ENCODE measurements around the gene CFAP54.
A peak's percentile ranks its signal among the peaks of the same experiment; 100 is the strongest.

The CFAP54 gene

GRCh38 chr12:96858162-96858561 lies 368.8 kb downstream of the CFAP54 start:
- DNase-seq, result no peak
- in situ Hi-C loops (cut with MboI; ENCODE audit: low pct_unique_long_range_greater_than_20kb, low sequenced_read_pairs), result no loop called here

DNA sequence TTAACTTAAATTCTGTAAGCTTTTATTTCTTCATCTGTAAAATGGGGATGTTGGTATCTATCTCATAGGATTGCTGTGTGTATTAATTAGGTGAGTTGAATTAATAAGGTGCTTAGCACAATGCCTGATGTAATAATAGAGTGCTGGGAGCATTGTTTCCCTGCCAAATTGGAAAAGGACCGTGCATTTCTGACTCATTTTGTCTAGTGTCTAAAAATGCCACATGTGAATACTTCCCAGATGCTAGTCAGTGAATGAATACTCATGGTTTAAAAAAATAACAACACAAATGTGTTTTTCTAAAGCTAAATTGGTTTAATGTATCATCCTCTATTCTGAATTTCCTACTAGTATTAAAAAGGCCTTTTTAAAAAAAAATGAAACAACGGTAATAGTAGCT lies 372.3 kb downstream of the CFAP54 start:
- DNase-seq, result no peak
- in situ Hi-C loops (cut with MboI; ENCODE audit: low pct_unique_long_range_greater_than_20kb, low sequenced_read_pairs), result no loop called here

GRCh38 chr12:96862326-96862725 lies 372.9 kb downstream of the CFAP54 start:
- no peak for DNase-seq
- in situ Hi-C loops (cut with MboI; ENCODE audit: low pct_unique_long_range_greater_than_20kb, low sequenced_read_pairs), result no loop called here

DNA sequence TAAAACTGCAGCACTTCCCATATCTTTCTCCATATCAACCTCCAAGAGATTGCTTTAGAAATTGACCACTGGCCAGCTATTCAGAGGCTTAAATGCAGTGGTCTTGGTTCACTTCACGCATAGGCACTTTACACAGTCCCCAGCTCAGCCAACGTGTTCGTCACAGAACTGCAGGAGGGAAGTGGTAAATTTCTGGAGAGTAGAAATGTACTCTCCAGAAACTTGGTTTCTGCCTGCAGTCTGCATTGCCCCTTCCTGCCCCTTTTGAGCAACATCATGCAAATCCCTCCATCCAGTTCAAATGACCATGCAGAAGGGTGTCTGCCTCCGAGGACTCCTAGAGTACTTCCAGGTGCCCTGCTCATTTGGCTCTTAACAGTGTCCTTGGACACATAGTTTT lies 375.0 kb downstream of the CFAP54 start:
- no peak for DNase-seq
- in situ Hi-C loops (cut with MboI; ENCODE audit: low pct_unique_long_range_greater_than_20kb, low sequenced_read_pairs), result no loop called here

GRCh38 chr12:96866801-96867590 lies 377.6 kb downstream of the CFAP54 start:
- in situ Hi-C loops (cut with MboI; ENCODE audit: low pct_unique_long_range_greater_than_20kb, low sequenced_read_pairs), result no loop called here
- no peak for DNase-seq

DNA sequence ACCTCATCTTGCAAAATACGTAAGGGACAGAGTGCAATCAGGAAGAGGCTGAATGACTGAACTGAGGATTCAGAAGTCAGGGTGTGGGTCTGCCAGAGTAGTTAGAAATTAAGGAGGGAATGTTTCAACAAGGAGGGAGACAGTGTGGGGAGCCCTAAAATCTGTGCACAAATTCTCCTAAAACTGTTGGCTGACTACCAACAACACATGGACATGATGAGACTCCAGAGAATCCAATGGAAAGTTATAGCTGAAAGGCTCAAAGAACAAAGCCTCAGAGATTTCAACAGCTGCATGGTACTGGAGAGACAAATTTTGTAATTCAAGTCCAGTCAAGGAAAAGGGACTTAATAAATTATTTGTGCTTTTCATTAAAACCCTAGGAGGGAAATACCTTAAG lies 381.6 kb downstream of the CFAP54 start:
- in situ Hi-C loops (cut with MboI; ENCODE audit: low pct_unique_long_range_greater_than_20kb, low sequenced_read_pairs), result no loop called here
- DNase-seq, result no peak

- DNase-seq, result no peak
- in situ Hi-C loops (cut with MboI; ENCODE audit: low pct_unique_long_range_greater_than_20kb, low sequenced_read_pairs), result no loop called here
Observed at GRCh38 chr12:96872961-96873360, 383.6 kb downstream of the CFAP54 start.

DNA sequence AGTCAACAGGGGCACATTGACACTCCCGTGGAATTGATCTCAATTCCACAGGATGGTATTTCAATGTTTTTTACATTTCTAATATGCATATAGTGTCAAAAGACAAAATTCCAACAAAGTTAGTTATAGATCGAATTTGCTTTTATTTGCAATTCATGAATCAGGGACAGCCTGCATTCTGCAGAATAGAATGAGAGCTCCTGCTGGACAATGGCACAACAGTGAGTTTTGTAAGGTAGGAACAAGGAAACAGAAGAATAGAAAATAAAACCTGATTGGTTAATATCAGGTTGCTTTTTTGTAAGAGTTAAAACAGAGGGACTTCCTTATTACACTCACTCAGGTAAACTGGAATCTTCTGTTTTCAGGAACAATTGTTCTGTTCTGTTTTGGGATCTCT lies 384.8 kb downstream of the CFAP54 start:
- no peak for DNase-seq
- in situ Hi-C loops (cut with MboI; ENCODE audit: low pct_unique_long_range_greater_than_20kb, low sequenced_read_pairs), result no loop called here

DNA sequence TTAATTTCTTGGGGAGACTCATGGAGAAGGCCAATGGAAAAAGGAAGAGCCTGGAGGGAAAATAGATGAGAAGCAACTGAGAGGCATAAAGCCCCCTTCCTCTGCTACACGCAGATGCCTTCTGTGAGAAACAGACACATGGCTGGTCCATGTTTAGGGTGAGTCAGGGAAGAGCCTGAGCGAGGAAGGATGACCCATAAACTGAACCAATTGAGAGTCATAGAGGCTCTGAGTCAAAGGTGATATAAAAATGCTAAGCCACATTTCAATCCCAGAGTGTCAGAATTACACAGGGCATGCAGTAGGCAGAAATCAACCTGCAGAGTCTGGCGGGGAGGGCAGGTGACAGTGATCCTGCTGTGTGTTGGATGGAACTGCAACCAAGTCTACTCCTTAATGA lies 387.6 kb downstream of the CFAP54 start:
- DNase-seq, result no peak

DNA sequence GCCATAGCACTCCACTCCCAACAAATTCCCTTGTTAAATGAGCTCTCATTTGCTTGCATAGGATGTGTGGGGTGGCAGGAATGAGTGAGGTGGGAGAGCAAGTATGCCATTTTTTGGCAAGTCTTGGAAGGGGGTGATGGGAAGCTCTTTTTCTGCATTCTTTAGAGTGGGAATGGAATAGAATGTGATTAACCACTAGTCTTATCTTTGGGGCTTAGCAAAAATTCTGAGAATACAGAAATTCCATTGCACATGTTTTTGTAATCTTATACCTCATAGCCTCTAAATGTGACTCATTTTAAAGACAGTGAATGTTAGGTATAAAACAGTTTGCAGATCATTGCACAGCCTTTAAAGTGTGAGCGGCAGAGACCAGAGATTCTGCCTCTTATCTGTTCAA lies 389.3 kb downstream of the CFAP54 start:
- in situ Hi-C loops (cut with MboI; ENCODE audit: low pct_unique_long_range_greater_than_20kb, low sequenced_read_pairs), result no loop called here
- no peak for DNase-seq

More for the DNA sequence above, 387.6 kb downstream of the CFAP54 start:
- in situ Hi-C loops (cut with MboI; ENCODE audit: low pct_unique_long_range_greater_than_20kb, low sequenced_read_pairs), result no loop called here

GRCh38 chr12:96879301-96879700 lies 389.9 kb downstream of the CFAP54 start:
- peak; percentile 18 for DNase-seq

GRCh38 chr12:96880220-96880619 lies 390.8 kb downstream of the CFAP54 start:
- in situ Hi-C loops (cut with MboI; ENCODE audit: low pct_unique_long_range_greater_than_20kb, low sequenced_read_pairs), result no loop called here
- no peak for DNase-seq

More at GRCh38 chr12:96879301-96879700, 389.9 kb downstream of the CFAP54 start:
- in situ Hi-C loops (cut with MboI; ENCODE audit: low pct_unique_long_range_greater_than_20kb, low sequenced_read_pairs), result no loop called here

DNA sequence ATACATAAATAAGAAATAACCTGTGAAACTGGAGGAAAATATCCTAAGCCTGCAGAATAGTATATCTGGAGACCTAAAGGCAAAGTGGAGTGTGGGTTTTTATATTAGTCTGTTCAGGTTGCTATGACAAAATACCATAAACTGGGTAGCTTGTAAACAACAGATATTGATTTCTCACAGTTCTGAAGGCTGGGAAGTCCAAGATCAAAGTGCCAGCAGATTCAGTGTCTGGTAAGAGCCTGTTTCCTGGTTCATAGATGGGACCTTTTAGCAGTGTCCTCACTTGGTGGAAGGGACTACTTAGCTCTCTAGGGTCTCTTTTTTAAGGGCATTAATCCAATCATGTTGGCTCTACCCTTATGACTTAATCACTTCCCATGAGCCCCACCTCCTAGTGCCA lies 392.2 kb downstream of the CFAP54 start:
- in situ Hi-C loops (cut with MboI; ENCODE audit: low pct_unique_long_range_greater_than_20kb, low sequenced_read_pairs), result no loop called here
- no peak for DNase-seq

DNA sequence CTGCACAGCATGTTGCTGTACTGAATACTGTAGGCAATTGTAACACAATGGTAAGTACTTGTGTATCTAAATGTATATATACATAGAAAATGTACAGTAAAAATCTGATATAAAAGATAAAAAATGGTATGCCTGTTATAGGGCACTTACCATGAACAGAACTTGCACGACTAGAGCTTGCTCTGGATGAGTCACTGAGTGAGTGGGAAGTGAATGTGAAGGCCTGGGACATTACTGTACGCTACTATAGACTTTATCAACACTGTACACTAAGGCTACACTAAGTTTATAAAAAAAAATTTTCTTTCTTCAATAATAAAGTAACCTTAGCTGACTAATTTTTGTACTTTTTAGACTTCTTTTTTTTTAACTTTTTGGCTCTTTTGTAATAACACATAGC lies 393.5 kb downstream of the CFAP54 start:
- DNase-seq, result no peak
- in situ Hi-C loops (cut with MboI; ENCODE audit: low pct_unique_long_range_greater_than_20kb, low sequenced_read_pairs), result no loop called here

DNA sequence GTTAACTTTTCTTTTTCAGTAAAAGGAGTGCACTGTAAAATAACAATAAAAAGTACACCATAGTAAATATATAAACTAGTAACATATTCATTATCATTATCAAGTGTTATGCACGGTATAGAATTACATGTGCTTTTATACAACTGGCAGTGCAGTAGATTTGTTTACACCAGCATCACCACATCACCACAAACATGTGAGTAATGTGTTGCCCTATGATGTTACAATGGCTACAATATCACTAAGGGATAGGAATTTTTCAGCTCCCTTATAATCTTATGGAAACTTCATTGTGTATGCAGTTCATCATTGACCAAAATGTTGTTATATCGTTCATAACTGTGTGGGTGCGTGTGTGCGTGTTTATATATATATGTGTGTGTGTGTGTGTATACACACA lies 394.2 kb downstream of the CFAP54 start:
- in situ Hi-C loops (cut with MboI; ENCODE audit: low pct_unique_long_range_greater_than_20kb, low sequenced_read_pairs), result no loop called here
- no peak for DNase-seq

- no peak for DNase-seq
- in situ Hi-C loops (cut with MboI; ENCODE audit: low pct_unique_long_range_greater_than_20kb, low sequenced_read_pairs), result no loop called here
Observed at GRCh38 chr12:96886998-96887677, 397.8 kb downstream of the CFAP54 start.

- in situ Hi-C loops (cut with MboI; ENCODE audit: low pct_unique_long_range_greater_than_20kb, low sequenced_read_pairs), result no loop called here
- DNase-seq, result no peak
Observed at GRCh38 chr12:96889273-96889933, 400.0 kb downstream of the CFAP54 start.

DNA sequence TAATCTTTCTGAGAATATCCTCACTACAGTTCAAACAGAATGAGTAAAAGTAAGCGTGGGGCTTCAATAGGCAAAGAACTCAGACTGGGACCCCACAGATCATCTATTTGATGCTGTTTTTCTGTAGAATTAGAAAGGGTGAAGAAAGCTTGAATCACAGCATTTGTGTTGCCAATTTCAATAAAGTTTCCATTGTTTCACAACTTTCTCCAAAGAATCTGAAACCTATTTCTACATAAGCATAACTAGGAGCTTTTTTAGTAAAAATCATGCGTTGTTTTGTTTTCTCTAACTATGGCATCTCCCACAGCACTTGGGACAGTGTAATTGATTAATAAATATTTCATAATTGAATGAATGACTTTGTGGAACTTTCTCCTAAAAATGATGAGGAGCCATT lies 401.0 kb downstream of the CFAP54 start:
- DNase-seq, result no peak
- in situ Hi-C loops (cut with MboI; ENCODE audit: low pct_unique_long_range_greater_than_20kb, low sequenced_read_pairs), result no loop called here

DNA sequence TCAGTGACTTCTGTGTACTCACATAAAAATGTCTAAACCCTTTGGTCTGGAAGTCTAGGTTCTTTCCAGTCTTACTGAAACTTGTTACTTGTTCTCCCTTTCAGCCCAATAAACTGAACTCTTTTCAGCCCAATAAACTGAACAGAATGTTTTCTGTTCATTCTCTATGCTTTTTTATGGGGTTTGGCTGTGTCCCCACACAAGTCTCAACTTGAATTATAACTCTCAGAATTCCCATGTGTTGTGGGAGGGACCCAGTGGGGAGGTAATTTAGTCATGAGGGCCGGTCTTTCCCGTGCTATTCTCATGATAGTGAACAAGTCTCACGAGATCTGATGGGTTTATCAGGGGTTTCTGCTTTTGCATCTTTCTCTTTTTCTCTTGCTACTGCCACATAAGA lies 402.7 kb downstream of the CFAP54 start:
- in situ Hi-C loops (cut with MboI; ENCODE audit: low pct_unique_long_range_greater_than_20kb, low sequenced_read_pairs), result no loop called here
- no peak for DNase-seq

DNA sequence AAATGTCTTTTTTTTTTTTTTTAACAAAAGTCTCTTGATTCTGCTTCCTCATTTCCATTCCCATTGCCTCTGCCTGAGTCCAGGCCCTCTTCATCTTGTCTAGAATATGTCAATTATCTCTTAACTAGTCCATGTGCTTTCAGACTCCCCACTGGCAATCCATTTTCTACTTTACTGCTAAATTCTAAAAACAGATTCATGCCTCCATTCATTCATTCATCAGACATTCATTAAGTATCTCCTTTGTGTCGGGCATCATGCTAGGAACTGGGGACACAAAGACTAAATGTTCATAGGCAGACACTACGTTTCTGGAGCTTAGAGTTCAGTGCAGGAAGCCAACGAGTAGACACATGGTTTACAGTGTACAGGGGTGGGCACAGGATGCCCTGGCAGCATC lies 408.0 kb downstream of the CFAP54 start:
- DNase-seq, result no peak
- in situ Hi-C loops (cut with MboI; ENCODE audit: low pct_unique_long_range_greater_than_20kb, low sequenced_read_pairs), result no loop called here

Measured in KBM-7 (cell line).